IMR-90 (cell line): ENCODE measurements around the gene DDX50. TPM values are rescaled to one million over a fixed set of nuclear protein-coding genes. Genes with fewer than 3 reads are reported as not detected.
A peak's percentile ranks its signal among the peaks of the same experiment; 100 is the strongest.

Source experiments
- ATAC-seq: fragments of 200-7000 bp; cut with Tn5 transposase; 2 replicates; pipeline ENCODE4 v1.9.1; 2020; ENCODE audit warnings: low read depth, mild to moderate bottlenecking, moderate library complexity
- BruUV-seq: library from RNA; stranded (reverse); fragments of 400-500 nt; replicated peaks from 2 replicates; lab custom pipeline; 2021; lab: Mats Ljungman, UMichigan
- CTCF ChIA-PET: fragments of 300-600 bp; formaldehyde crosslinking; extraction: SDS; loops from one replicate; lab custom pipeline; 2021; ENCODE audit warnings: antibody characterized with exemption; lab: Yijun Ruan, JAX
- POLR2A ChIA-PET: fragments of 300-600 bp; sonication (Branson Sonifier 250); formaldehyde crosslinking; loops from one replicate; lab custom pipeline; 2022; ENCODE audit warnings: antibody characterized with exemption; ENCODE audit not compliant: unreplicated experiment; lab: Charles Lee
- DNase-seq: peaks from one replicate; pipeline ENCODE4 v3.0.0; 2013
- H2AFZ ChIP-seq: replicated peaks from 2 replicates; pipeline ENCODE3; 2013; ENCODE audit warnings: low read length, mild to moderate bottlenecking; ENCODE audit not compliant: poor library complexity
- H2AK5ac ChIP-seq: 2 replicates; pipeline ENCODE4 v1.6.1; 2013; ENCODE audit warnings: low read depth, low read length, inconsistent platforms
- H2AK9ac ChIP-seq: replicated peaks from 2 replicates; pipeline ENCODE3; 2013; ENCODE audit warnings: mild to moderate bottlenecking, low read depth, low read length, moderate library complexity; ENCODE audit not compliant: poor library complexity
- H2BK120ac ChIP-seq: 2 replicates; pipeline ENCODE4 v1.6.1; 2013; ENCODE audit warnings: low read depth, low read length, inconsistent platforms
- H2BK15ac ChIP-seq: 3 replicates; pipeline ENCODE4 v1.6.1; 2013; ENCODE audit warnings: low read depth, low read length, inconsistent platforms
- H2BK20ac ChIP-seq: 2 replicates; pipeline ENCODE4 v1.6.1; 2013; ENCODE audit warnings: low read depth, mild to moderate bottlenecking, inconsistent platforms, low read length, moderate library complexity
- H2BK5ac ChIP-seq: 2 replicates; pipeline ENCODE4 v1.6.1; 2013; ENCODE audit warnings: mild to moderate bottlenecking, low read depth, low read length, inconsistent platforms; ENCODE audit not compliant: poor library complexity, severe bottlenecking
- H3K14ac ChIP-seq: replicated peaks from 2 replicates; pipeline ENCODE4 v1.6.1; 2013; ENCODE audit warnings: low read depth, low read length, inconsistent platforms
- H3K18ac ChIP-seq: 2 replicates; pipeline ENCODE4 v1.6.1; 2013; ENCODE audit warnings: low read depth, low read length, control low read depth
- H3K23ac ChIP-seq: 2 replicates; pipeline ENCODE4 v1.6.1; 2013; ENCODE audit warnings: low read depth, low read length, inconsistent platforms
- H3K27ac ChIP-seq: 2 replicates; pipeline ENCODE4 v1.5.1; 2013; ENCODE audit warnings: mild to moderate bottlenecking, control low read depth, low read length; ENCODE audit not compliant: insufficient read depth
- H3K27me3 ChIP-seq: 2 replicates; pipeline ENCODE4 v1.6.1; 2013; ENCODE audit warnings: low read length; ENCODE audit not compliant: control insufficient read depth, insufficient read depth
- H3K36me3 ChIP-seq: 2 replicates; pipeline ENCODE4 v1.6.1; 2013; ENCODE audit warnings: low read length, mixed read lengths; ENCODE audit not compliant: control insufficient read depth, insufficient read depth
- H3K4ac ChIP-seq: 2 replicates; pipeline ENCODE4 v1.6.1; 2013; ENCODE audit warnings: low read depth, low read length, inconsistent platforms
- H3K4me1 ChIP-seq: 2 replicates; pipeline ENCODE4 v1.6.1; 2013; ENCODE audit warnings: low read length, mixed read lengths; ENCODE audit not compliant: control insufficient read depth, insufficient read depth
- H3K4me2 ChIP-seq: 2 replicates; pipeline ENCODE4 v1.6.1; 2013; ENCODE audit warnings: low read depth, mild to moderate bottlenecking, control low read depth, low read length, moderate library complexity
- H3K4me3 ChIP-seq: 2 replicates; pipeline ENCODE4 v1.5.1; 2013; ENCODE audit warnings: low read depth, mild to moderate bottlenecking, control low read depth, low read length, moderate library complexity; ENCODE audit not compliant: insufficient read depth
- H3K56ac ChIP-seq: 2 replicates; pipeline ENCODE4 v1.6.1; 2013; ENCODE audit warnings: low read length, inconsistent platforms; ENCODE audit not compliant: insufficient read depth; ENCODE audit errors: extremely low read depth
- H3K79me1 ChIP-seq, 2 experiments: 2 replicates each; pipeline ENCODE4 v1.6.1; 2013; ENCODE audit warnings: low read length in 2 of 2, inconsistent platforms in 1 of 2, low read depth in 1 of 2
- H3K9ac ChIP-seq: 2 replicates; pipeline ENCODE4 v1.6.1; 2013; ENCODE audit warnings: low read depth, low read length, control low read depth
- H3K9me1 ChIP-seq: 2 replicates; pipeline ENCODE4 v1.6.1; 2013; ENCODE audit warnings: low read length, inconsistent platforms; ENCODE audit not compliant: insufficient read depth
- H3K9me3 ChIP-seq: 2 replicates; pipeline ENCODE4 v1.6.1; 2013; ENCODE audit warnings: low read length; ENCODE audit not compliant: control insufficient read depth, insufficient read depth
- H4K20me1 ChIP-seq: 2 replicates; pipeline ENCODE4 v1.6.1; 2013; ENCODE audit warnings: low read length, inconsistent platforms; ENCODE audit not compliant: insufficient read depth
- H4K5ac ChIP-seq: 2 replicates; pipeline ENCODE4 v1.6.1; 2013; ENCODE audit warnings: mild to moderate bottlenecking, low read depth, low read length, control low read depth
- H4K8ac ChIP-seq, 2 experiments: 2 replicates each; pipeline ENCODE4 v1.6.1; 2013; ENCODE audit warnings: low read depth in 2 of 2, low read length in 2 of 2, control low read depth in 1 of 2, inconsistent platforms in 1 of 2
- H4K91ac ChIP-seq: 2 replicates; pipeline ENCODE4 v1.6.1; 2013; ENCODE audit warnings: low read depth, low read length, inconsistent platforms; ENCODE audit not compliant: insufficient read depth
- BHLHE40 ChIP-seq: fragments of 150-350 bp; IDR thresholded peaks from 2 replicates; pipeline ENCODE4 v1.6.1; 2016; ENCODE audit warnings: mild to moderate bottlenecking, low read depth, low read length
- CEBPB ChIP-seq: IDR thresholded peaks from 2 replicates; pipeline ENCODE4 v1.6.1; 2012; ENCODE audit warnings: low read depth, low read length, improper control_type of control experiment
- CHD1 ChIP-seq: IDR thresholded peaks from 2 replicates; pipeline ENCODE4 v1.6.1; 2012; ENCODE audit warnings: low read depth, low read length, improper control_type of control experiment
- FOS ChIP-seq: fragments of 150-350 bp; IDR thresholded peaks from 2 replicates; pipeline ENCODE4 v1.6.1; 2016; ENCODE audit warnings: low read depth, low read length
- MAFK ChIP-seq: IDR thresholded peaks from 2 replicates; pipeline ENCODE4 v1.6.1; 2012; ENCODE audit warnings: low read depth, low read length, improper control_type of control experiment
- MAZ ChIP-seq: IDR thresholded peaks from 2 replicates; pipeline ENCODE4 v1.6.1; 2012; ENCODE audit warnings: low read depth, mild to moderate bottlenecking, low read length, improper control_type of control experiment, moderate library complexity, borderline replicate concordance
- MXI1 ChIP-seq: IDR thresholded peaks from 2 replicates; pipeline ENCODE4 v1.6.1; 2012; ENCODE audit warnings: low read depth, mild to moderate bottlenecking, low read length, moderate library complexity, borderline replicate concordance
- NFE2L2 ChIP-seq: fragments of 150-350 bp; IDR thresholded peaks from 2 replicates; pipeline ENCODE4 v1.6.1; 2016; ENCODE audit warnings: low read depth, mild to moderate bottlenecking, low read length
- POLR2A ChIP-seq: IDR thresholded peaks from 2 replicates; pipeline ENCODE4 v1.6.1; 2012; ENCODE audit warnings: mild to moderate bottlenecking, low read depth, low read length
- RAD21 ChIP-seq: IDR thresholded peaks from 2 replicates; pipeline ENCODE4 v1.6.1; 2012; ENCODE audit warnings: low read length, improper control_type of control experiment
- RCOR1 ChIP-seq: IDR thresholded peaks from 2 replicates; pipeline ENCODE4 v1.6.1; 2012; ENCODE audit warnings: mild to moderate bottlenecking, low read length, improper control_type of control experiment; ENCODE audit not compliant: insufficient replicate concordance
- RFX5 ChIP-seq: IDR thresholded peaks from 2 replicates; pipeline ENCODE4 v1.8.0; 2012; ENCODE audit warnings: low read depth, mild to moderate bottlenecking, low read length, moderate library complexity
- SMC3 ChIP-seq: fragments of 150-350 bp; IDR thresholded peaks from 2 replicates; pipeline ENCODE4 v1.6.1; 2016; ENCODE audit warnings: low read depth, mild to moderate bottlenecking, antibody characterized with exemption, low read length, moderate library complexity
- WGBS, 2 experiments: methylation state at CpG; one replicate each; pipeline versions ENCODE4 v1.1.5 to v1.1.7; 2013; ENCODE audit warnings: missing lambda C conversion rate in 2 of 2; ENCODE audit not compliant: insufficient read length in 1 of 2; ENCODE audit errors: extremely low coverage in 2 of 2; 5-methylcytosine and 5-hydroxymethylcytosine counted together
- dilution Hi-C: fragments of 300-500 bp; cut with HindIII; formaldehyde crosslinking; loops from one replicate; pipeline ENCODE4 v1.14.3; 2018; ENCODE audit warnings: low sequenced_read_pairs; ENCODE audit not compliant: unreplicated experiment
- in situ Hi-C: fragments of 300-500 bp; cut with MboI; formaldehyde crosslinking; loops from 3 replicates; pipeline ENCODE4 v1.14.3; 2019; ENCODE audit warnings: low sequenced_read_pairs, inconsistent platforms, mixed read lengths
- intact Hi-C: fragments of 100-400 bp; cut with micrococcal nuclease; formaldehyde crosslinking; loops from 2 replicates; pipeline ENCODE4 v1.10.0; 2022
- polyA plus RNA-seq, 3 experiments: library from polyadenylated mRNA; depleted of rRNA; stranded (reverse); fragments of >200 nt; gene quantifications; 2 replicates each; pipeline ENCODE4 v1.2.3, GENCODE V29; 2012; ENCODE audit warnings: low replicate concordance in 1 of 3
- total RNA-seq: library from RNA; depleted of rRNA; stranded (reverse); fragments of >200 nt; gene quantifications from 2 replicates; pipeline ENCODE4 v1.2.3, GENCODE V29; 2012
- TF ChIP-seq, protein P1 (sequence below): conservative IDR thresholded peaks from 2 replicates; pipeline ENCODE4 v1.5.1; 2012; ENCODE audit warnings: mild to moderate bottlenecking, low read depth, low read length, improper control_type of control experiment
- TF ChIP-seq, protein P2 (sequence below): fragments of 150-350 bp; IDR thresholded peaks from 2 replicates; pipeline ENCODE4 v1.6.1; 2017; ENCODE audit warnings: mild to moderate bottlenecking, antibody characterized with exemption, low read length, low read depth

The DDX50 gene
- total and polyA plus RNA-seq, 2 of the 4 experiments (the other 2 are of a cell fraction): 31.1 to 55.7 TPM

DNA sequence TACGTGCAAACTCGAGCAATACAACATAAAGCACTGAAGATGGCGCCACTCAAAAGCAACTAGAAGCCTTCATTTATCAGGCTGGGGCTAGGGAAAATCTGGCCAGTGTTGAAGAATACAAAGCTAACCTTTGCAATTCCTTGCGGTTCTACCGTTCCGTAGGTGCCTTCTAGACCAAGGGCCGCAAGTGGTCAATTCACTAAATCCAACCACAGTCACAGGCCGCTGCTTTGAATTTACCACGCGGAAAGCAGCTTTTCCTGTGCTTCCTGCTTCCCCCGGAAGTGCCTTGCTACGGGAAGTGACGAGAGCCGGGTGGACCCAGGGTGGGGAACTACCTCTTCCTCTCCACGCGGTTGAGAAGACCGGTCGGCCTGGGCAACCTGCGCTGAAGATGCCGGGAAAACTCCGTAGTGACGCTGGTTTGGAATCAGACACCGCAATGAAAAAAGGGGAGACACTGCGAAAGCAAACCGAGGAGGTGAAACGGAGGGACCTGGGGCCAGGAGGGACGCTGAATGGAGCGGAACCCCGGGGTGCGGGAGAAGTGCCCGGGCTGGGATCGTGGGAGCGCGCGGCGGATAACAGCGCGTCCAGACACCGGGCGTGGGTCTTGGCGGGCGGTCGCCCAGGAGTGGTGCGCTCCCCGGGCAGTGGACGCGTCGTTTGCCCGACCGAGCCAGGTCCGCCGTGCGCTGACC, 54.9 kb downstream of the DDX50 start, which contains the start of gene DDX21:
Gene DDX21, plus strand, starts transcription at position 339 of the 701 bp plus-strand sequence. Its CDS starts 56 bp downstream, at position 395.
- peaks cover 0 to 30% of the 10 kb centered on the region in 2 experiments; a peak in 3 of 4 replicates for H3K79me1 ChIP-seq
- H3K36me3 ChIP-seq: peaks cover 4% of the 10 kb centered on the region; the same call in 1 of the 2 replicates
- BruUV-seq: no TSS peak
- peak within 1 kb of the TSS; percentile 85 for H3K14ac ChIP-seq
- ATAC-seq (peak; percentile 92), DNase-seq (peak; percentile 93)
- peak within 1 kb of the TSS; percentile 72 for H3K56ac ChIP-seq
- no peak within 1 kb of the TSS for H2BK20ac ChIP-seq
- H3K4me1 ChIP-seq: peaks cover 3% of the 10 kb centered on the region
- ChIA-PET CTCF (interaction anchor here (0.6 to 1.3 kb wide), 4 partner anchors 22 to 148 kb away, joined by 3 to 5 read pairs (median 4); no protein-coding TSS in a partner anchor), POLR2A (no interaction called here)
- H2BK15ac ChIP-seq: no peak within 1 kb of the TSS
- H3K4me2 ChIP-seq: peak within 1 kb of the TSS; percentile 83
- H3K9me1 ChIP-seq: no peaks in the 10 kb centered on the region
- H3K9ac ChIP-seq: peak within 1 kb of the TSS; percentile 73
- WGBS, 2 experiments: 1% methylated on average over 41 of the region's 53 CpGs; no CpG with 5 or more reads in 1 of the 2 experiments
- no peak within 1 kb of the TSS for H3K18ac ChIP-seq
- H4K20me1 ChIP-seq: peaks cover 39% of the 10 kb centered on the region
- intact Hi-C loops: no loop called here
- in situ Hi-C loops: no loop called here
- dilution Hi-C loops: no loop called here
- peak within 1 kb of the TSS; percentile 55 for H3K23ac ChIP-seq
- H2BK120ac ChIP-seq: no peak within 1 kb of the TSS
- H2AFZ ChIP-seq: peak within 1 kb of the TSS; percentile 97
- peak within 1 kb of the TSS; percentile 68 for H3K4me3 ChIP-seq
- no peaks in the 10 kb centered on the region for H3K27me3 ChIP-seq
- peak within 1 kb of the TSS; percentile 66 for H3K27ac ChIP-seq
- peak within 1 kb of the TSS; percentile 79 for H4K91ac ChIP-seq
- peak within 1 kb of the TSS; percentile 88 for H2AK9ac ChIP-seq
- H4K8ac ChIP-seq: peak within 1 kb of the TSS; percentile 52 to 97
- H4K5ac ChIP-seq: peak within 1 kb of the TSS; percentile 76
- H3K4ac ChIP-seq: peak within 1 kb of the TSS; percentile 86
- peak within 1 kb of the TSS; percentile 70 for H2BK5ac ChIP-seq
- H2AK5ac ChIP-seq: peak within 1 kb of the TSS; percentile 91
- no peaks in the 10 kb centered on the region for H3K9me3 ChIP-seq
- TF ChIP-seq NFE2L2 (no peak), BHLHE40 (no peak), POLR2A (peak; percentile 94), CEBPB (no peak), FOS (no peak), MXI1 (peak; percentile 97), RCOR1 (no peak), MAFK (no peak), RAD21 (peak; percentile 15; the same call in 1 of the 2 replicates), MAZ (peak; percentile 52; the same call in 1 of the 2 replicates), CHD1 (no peak; the same call in 1 of the 2 replicates), RFX5 (no peak), SMC3 (peak; percentile 22; the same call in 1 of the 2 replicates)
- TF ChIP-seq, protein P1, sequence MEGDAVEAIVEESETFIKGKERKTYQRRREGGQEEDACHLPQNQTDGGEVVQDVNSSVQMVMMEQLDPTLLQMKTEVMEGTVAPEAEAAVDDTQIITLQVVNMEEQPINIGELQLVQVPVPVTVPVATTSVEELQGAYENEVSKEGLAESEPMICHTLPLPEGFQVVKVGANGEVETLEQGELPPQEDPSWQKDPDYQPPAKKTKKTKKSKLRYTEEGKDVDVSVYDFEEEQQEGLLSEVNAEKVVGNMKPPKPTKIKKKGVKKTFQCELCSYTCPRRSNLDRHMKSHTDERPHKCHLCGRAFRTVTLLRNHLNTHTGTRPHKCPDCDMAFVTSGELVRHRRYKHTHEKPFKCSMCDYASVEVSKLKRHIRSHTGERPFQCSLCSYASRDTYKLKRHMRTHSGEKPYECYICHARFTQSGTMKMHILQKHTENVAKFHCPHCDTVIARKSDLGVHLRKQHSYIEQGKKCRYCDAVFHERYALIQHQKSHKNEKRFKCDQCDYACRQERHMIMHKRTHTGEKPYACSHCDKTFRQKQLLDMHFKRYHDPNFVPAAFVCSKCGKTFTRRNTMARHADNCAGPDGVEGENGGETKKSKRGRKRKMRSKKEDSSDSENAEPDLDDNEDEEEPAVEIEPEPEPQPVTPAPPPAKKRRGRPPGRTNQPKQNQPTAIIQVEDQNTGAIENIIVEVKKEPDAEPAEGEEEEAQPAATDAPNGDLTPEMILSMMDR: peak; percentile 57
- TF ChIP-seq, protein P2, sequence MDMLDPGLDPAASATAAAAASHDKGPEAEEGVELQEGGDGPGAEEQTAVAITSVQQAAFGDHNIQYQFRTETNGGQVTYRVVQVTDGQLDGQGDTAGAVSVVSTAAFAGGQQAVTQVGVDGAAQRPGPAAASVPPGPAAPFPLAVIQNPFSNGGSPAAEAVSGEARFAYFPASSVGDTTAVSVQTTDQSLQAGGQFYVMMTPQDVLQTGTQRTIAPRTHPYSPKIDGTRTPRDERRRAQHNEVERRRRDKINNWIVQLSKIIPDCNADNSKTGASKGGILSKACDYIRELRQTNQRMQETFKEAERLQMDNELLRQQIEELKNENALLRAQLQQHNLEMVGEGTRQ: no peak
